ENCODE data around the gene LMOD1.

DNA sequence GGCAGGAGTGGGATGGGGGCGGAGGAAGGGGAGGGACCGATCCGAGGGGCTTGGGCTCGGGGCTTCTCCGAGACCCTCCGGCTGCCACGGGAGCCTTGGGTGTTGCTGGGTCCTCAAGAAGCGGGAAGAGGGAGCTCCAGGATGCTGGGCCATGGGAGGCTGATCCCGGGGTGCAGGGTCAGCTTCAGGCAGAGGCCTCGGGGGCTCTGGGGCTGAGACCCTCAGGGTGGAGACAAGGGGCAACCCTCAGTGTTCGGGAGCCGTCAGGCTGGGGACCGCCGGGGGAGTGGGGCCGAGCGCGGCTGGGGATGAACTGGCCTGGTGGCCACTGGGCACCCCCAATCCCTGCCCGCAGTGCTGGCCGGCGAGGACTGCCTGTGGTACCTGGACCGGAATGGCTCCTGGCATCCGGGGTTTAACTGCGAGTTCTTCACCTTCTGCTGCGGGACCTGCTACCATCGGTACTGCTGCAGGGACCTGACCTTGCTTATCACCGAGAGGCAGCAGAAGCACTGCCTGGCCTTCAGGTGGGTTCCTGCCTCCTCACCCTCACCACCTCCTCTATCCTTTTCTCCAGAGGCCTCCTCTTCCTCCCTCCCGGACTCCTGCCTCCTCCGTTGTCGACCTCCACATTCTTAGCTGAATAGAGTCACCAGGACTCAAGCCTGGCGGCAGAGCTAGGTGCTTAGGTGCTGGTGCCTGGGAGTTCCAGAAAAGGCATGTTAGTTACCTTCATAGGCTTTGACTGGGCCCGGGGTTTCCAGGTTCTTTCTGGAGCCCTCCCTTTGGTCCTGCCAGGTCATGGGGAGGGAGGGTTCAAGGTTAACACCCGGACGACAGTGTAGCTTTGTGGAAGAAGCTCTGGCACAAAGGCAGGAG, 57.0 kb downstream of the LMOD1 start:
- TF ChIP-seq, protein P1, sequence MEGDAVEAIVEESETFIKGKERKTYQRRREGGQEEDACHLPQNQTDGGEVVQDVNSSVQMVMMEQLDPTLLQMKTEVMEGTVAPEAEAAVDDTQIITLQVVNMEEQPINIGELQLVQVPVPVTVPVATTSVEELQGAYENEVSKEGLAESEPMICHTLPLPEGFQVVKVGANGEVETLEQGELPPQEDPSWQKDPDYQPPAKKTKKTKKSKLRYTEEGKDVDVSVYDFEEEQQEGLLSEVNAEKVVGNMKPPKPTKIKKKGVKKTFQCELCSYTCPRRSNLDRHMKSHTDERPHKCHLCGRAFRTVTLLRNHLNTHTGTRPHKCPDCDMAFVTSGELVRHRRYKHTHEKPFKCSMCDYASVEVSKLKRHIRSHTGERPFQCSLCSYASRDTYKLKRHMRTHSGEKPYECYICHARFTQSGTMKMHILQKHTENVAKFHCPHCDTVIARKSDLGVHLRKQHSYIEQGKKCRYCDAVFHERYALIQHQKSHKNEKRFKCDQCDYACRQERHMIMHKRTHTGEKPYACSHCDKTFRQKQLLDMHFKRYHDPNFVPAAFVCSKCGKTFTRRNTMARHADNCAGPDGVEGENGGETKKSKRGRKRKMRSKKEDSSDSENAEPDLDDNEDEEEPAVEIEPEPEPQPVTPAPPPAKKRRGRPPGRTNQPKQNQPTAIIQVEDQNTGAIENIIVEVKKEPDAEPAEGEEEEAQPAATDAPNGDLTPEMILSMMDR (IDR thresholded peaks at IDR 0.05 in 4 of 5, conservative IDR thresholded peaks at IDR 0.05 in 1 of 5), result no peak
- TF ChIP-seq POLR2A (IDR thresholded peaks at IDR 0.05), result no peak

All from gastrocnemius medialis (tissue), 4 donors.